Panc1 (cell line): Measurements from ENCODE around the gene HSPA4. TPM values are rescaled to one million over a fixed set of nuclear protein-coding genes. Genes with fewer than 3 reads are reported as not detected.

ENCODE experiments used
- ATAC-seq: fragments of 200-7000 bp; cut with Tn5 transposase; 2 replicates; pipeline ENCODE4 v1.9.1; 2020; ENCODE audit warnings: mild to moderate bottlenecking, moderate library complexity
- BruUV-seq: library from RNA; stranded (reverse); fragments of 400-500 nt; replicated peaks from 2 replicates; lab custom pipeline; 2021; lab: Mats Ljungman, UMichigan
- CTCF ChIA-PET: fragments of 300-600 bp; sonication (Branson Sonifier 250); formaldehyde crosslinking; loops from one replicate; lab custom pipeline; 2022; ENCODE audit warnings: antibody characterized with exemption; lab: Charles Lee
- POLR2A ChIA-PET: fragments of 300-600 bp; sonication (Branson Sonifier 250); formaldehyde crosslinking; loops from one replicate; lab custom pipeline; 2022; ENCODE audit warnings: antibody characterized with exemption; lab: Charles Lee
- DNase-seq: peaks from one replicate; pipeline ENCODE4 v3.0.0-alpha.2; 2010; ENCODE audit warnings: low read depth, low spot score
- H3K27ac ChIP-seq: 2 replicates; pipeline ENCODE4 v1.5.1; 2011; ENCODE audit warnings: mild to moderate bottlenecking, low read length, inconsistent platforms
- H3K27me3 ChIP-seq: fragments of 200-500 bp; sonication (Bioruptor generic); 2 replicates; pipeline ENCODE4 v1.6.0; 2014; ENCODE audit warnings: low read length, inconsistent platforms; ENCODE audit not compliant: control insufficient read depth, insufficient read depth
- H3K36me3 ChIP-seq: fragments of 200-500 bp; sonication (Bioruptor generic); 2 replicates; pipeline ENCODE4 v1.5.1; 2014; ENCODE audit warnings: inconsistent platforms, mild to moderate bottlenecking, low read length, moderate library complexity; ENCODE audit not compliant: control insufficient read depth, insufficient read depth
- H3K4me1 ChIP-seq: 2 replicates; pipeline ENCODE4 v1.5.1; 2011; ENCODE audit warnings: inconsistent platforms, mild to moderate bottlenecking, low read length, moderate library complexity; ENCODE audit not compliant: control insufficient read depth, insufficient read depth
- H3K4me3 ChIP-seq, 2 experiments: 2 replicates each; pipeline ENCODE4 v1.5.1; 2011 to 2012; ENCODE audit warnings: low read depth in 2 of 2, low read length in 2 of 2, mild to moderate bottlenecking in 2 of 2, inconsistent platforms in 1 of 2, moderate library complexity in 1 of 2
- H3K9me3 ChIP-seq: fragments of 200-500 bp; sonication (Bioruptor generic); 2 replicates; pipeline ENCODE4 v1.5.1; 2014; ENCODE audit warnings: low read depth, mild to moderate bottlenecking, inconsistent platforms, low read length, moderate library complexity; ENCODE audit not compliant: control insufficient read depth, insufficient read depth
- POLR2AphosphoS5 ChIP-seq: IDR thresholded peaks from 2 replicates; pipeline ENCODE4 v1.6.1; 2012; ENCODE audit warnings: mild to moderate bottlenecking, low read depth, low read length, moderate library complexity
- REST ChIP-seq, 2 experiments: IDR thresholded peaks; 2 replicates each; pipeline ENCODE4 v1.6.1; 2011 to 2012; ENCODE audit warnings: low read depth in 2 of 2, control low read depth in 1 of 2, low read length in 1 of 2, mild to moderate bottlenecking in 1 of 2, moderate library complexity in 1 of 2; ENCODE audit not compliant: insufficient read depth in 1 of 2
- SIN3A ChIP-seq: IDR thresholded peaks from 2 replicates; pipeline ENCODE4 v1.6.1; 2012; ENCODE audit warnings: low read depth, mild to moderate bottlenecking, low read length, moderate library complexity, borderline replicate concordance; ENCODE audit not compliant: insufficient read depth
- TCF7L2 ChIP-seq: IDR thresholded peaks from 2 replicates; pipeline ENCODE4 v1.6.1; 2011; ENCODE audit warnings: mild to moderate bottlenecking, low read depth, low read length, inconsistent platforms
- in situ Hi-C: cut with HindIII; loops from 2 replicates; pipeline ENCODE4 v1.10.0; 2016; ENCODE audit warnings: low sequenced_read_pairs, low pct_unique_long_range_greater_than_20kb
- intact Hi-C: fragments of 100-400 bp; cut with micrococcal nuclease; formaldehyde crosslinking; loops from one replicate; pipeline ENCODE4 v1.10.0; 2022; ENCODE audit not compliant: unreplicated experiment
- total RNA-seq: library from RNA; stranded (reverse); gene quantifications from one replicate; pipeline ENCODE4 v1.2.1, GENCODE V29; 2021; ENCODE audit not compliant: unreplicated experiment
- TF ChIP-seq, protein P1 (sequence below): fragments of 450-650 bp; IDR thresholded peaks from 2 replicates; pipeline ENCODE4 v1.5.1; 2017; ENCODE audit warnings: mild to moderate bottlenecking

The HSPA4 gene
- total RNA-seq, 1 experiment from 2014 or later, result 247 TPM

GRCh38 chr5:133124891-133125290 lies 73.1 kb downstream of the HSPA4 start:
- BruUV-seq, result no TSS peak
- in situ Hi-C loops (no loop called here), intact Hi-C loops (no loop called here)
- no peak for ATAC-seq
- H3K27ac ChIP-seq, result no peak overlapping the region
- H3K4me1 ChIP-seq, result no peaks in the 10 kb centered on the region
- H3K27me3 ChIP-seq, result no peaks in the 10 kb centered on the region
- H3K9me3 ChIP-seq, result no peaks in the 10 kb centered on the region
- POLR2A ChIA-PET, result no interaction called here
- H3K4me3 ChIP-seq, result no peak overlapping the region
- H3K36me3 ChIP-seq, result no peaks in the 10 kb centered on the region
- no peak for DNase-seq
- CTCF ChIA-PET, result no interaction called here
- TF ChIP-seq, protein P1, sequence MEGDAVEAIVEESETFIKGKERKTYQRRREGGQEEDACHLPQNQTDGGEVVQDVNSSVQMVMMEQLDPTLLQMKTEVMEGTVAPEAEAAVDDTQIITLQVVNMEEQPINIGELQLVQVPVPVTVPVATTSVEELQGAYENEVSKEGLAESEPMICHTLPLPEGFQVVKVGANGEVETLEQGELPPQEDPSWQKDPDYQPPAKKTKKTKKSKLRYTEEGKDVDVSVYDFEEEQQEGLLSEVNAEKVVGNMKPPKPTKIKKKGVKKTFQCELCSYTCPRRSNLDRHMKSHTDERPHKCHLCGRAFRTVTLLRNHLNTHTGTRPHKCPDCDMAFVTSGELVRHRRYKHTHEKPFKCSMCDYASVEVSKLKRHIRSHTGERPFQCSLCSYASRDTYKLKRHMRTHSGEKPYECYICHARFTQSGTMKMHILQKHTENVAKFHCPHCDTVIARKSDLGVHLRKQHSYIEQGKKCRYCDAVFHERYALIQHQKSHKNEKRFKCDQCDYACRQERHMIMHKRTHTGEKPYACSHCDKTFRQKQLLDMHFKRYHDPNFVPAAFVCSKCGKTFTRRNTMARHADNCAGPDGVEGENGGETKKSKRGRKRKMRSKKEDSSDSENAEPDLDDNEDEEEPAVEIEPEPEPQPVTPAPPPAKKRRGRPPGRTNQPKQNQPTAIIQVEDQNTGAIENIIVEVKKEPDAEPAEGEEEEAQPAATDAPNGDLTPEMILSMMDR, result no peak
- no peak for TF ChIP-seq TCF7L2
- TF ChIP-seq SIN3A, result no peak
- no peak for TF ChIP-seq REST (IDR thresholded peaks at IDR 0.05; ENCODE audit: insufficient read depth in 1 of 2, low read depth in 2 of 2, low read length in 1 of 2)
- TF ChIP-seq POLR2AphosphoS5, result no peak

DNA sequence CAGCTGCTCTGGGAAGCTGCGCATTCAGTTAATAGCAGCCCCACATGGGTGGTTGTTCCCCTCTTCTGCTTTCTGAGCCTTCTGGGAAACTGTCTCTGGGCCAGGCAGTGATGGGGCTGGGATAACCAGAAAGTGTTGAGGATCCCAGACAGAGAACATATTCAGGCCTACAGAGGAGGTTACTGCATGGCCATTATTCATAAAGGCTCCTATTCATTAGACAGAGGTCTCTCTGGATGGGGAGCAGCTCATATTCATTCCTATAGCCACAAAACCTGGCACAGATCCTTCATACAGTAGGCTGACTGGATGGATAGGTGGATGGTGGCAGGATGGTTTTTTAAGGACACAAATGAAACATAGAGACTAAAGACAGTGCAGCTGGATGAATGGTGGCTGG lies 76.3 kb downstream of the HSPA4 start:
- no peak for ATAC-seq
- DNase-seq, result no peak
- Histone ChIP-seq H3K27me3 (no peaks in the 10 kb centered on the region), H3K9me3 (no peaks in the 10 kb centered on the region), H3K4me3 (no peak overlapping the region), H3K27ac (no peak overlapping the region), H3K36me3 (no peaks in the 10 kb centered on the region), H3K4me1 (no peaks in the 10 kb centered on the region)
- POLR2A ChIA-PET, result no interaction called here
- CTCF ChIA-PET, result no interaction called here
- BruUV-seq, result no TSS peak
- intact Hi-C loops (no loop called here), in situ Hi-C loops (no loop called here)
- TF ChIP-seq, protein P1, result no peak
- TF ChIP-seq TCF7L2, result no peak
- no peak for TF ChIP-seq REST (IDR thresholded peaks at IDR 0.05; ENCODE audit: insufficient read depth in 1 of 2, low read depth in 2 of 2, low read length in 1 of 2)
- no peak for TF ChIP-seq SIN3A
- TF ChIP-seq POLR2AphosphoS5, result no peak
